ENCODE measurements around the gene DNAH10.

Gene DNAH10

GRCh38 chr12:123752046-123752445 is 10.1 kb upstream of the DNAH10 start:
- Histone ChIP-seq H3K4me1 (no peaks in the 10 kb centered on the region), H3K36me3 (replicated peaks) (peaks cover 49% of the 10 kb centered on the region), H3K4me3 (no peak overlapping the region), H3K9me3 (no peaks in the 10 kb centered on the region; the same call in 1 of the 2 replicates), H3K27me3 (ENCODE audit: low read depth) (no peaks in the 10 kb centered on the region)
- no peak for DNase-seq (ENCODE audit: low spot score in 2 of 2)
- in situ Hi-C loops (cut with MboI; ENCODE audit: low sequenced_read_pairs), result no loop called here

GRCh38 chr12:123754041-123754772 is 7.9 kb upstream of the DNAH10 start:
- in situ Hi-C loops (cut with MboI; ENCODE audit: low sequenced_read_pairs), result no loop called here
- no peak for DNase-seq (ENCODE audit: low spot score in 2 of 2)
- Histone ChIP-seq H3K27me3 (ENCODE audit: low read depth) (no peaks in the 10 kb centered on the region), H3K4me3 (no peak overlapping the region), H3K36me3 (replicated peaks) (peaks cover 44% of the 10 kb centered on the region), H3K4me1 (no peaks in the 10 kb centered on the region), H3K9me3 (no peaks in the 10 kb centered on the region; the same call in 1 of the 2 replicates)

- no peaks in the 10 kb centered on the region for H3K4me1 ChIP-seq
- H3K4me3 ChIP-seq, result no peak overlapping the region
- H3K9me3 ChIP-seq, result no peaks in the 10 kb centered on the region
- DNase-seq (ENCODE audit: low spot score in 2 of 2), result no peak
- peaks cover 25% of the 10 kb centered on the region for H3K36me3 ChIP-seq (replicated peaks)
- no peaks in the 10 kb centered on the region for H3K27me3 ChIP-seq (ENCODE audit: low read depth)
- in situ Hi-C loops (cut with MboI; ENCODE audit: low sequenced_read_pairs), result no loop called here
These were observed 4.5 kb upstream of the DNAH10 start for GRCh38 chr12:123757561-123757960.

- Histone ChIP-seq H3K9me3 (no peaks in the 10 kb centered on the region), H3K27me3 (ENCODE audit: low read depth) (no peaks in the 10 kb centered on the region), H3K4me3 (no peak overlapping the region), H3K4me1 (no peaks in the 10 kb centered on the region), H3K36me3 (replicated peaks) (peaks cover 7% of the 10 kb centered on the region)
- no peak for DNase-seq (ENCODE audit: low spot score in 2 of 2)
- in situ Hi-C loops (cut with MboI; ENCODE audit: low sequenced_read_pairs), result no loop called here
These were observed 1.7 kb upstream of the DNAH10 start for GRCh38 chr12:123760267-123760938.

- Histone ChIP-seq H3K4me3 (no peak overlapping the region), H3K27me3 (ENCODE audit: low read depth) (no peaks in the 10 kb centered on the region), H3K36me3 (replicated peaks) (peaks cover 7% of the 10 kb centered on the region), H3K4me1 (no peaks in the 10 kb centered on the region), H3K9me3 (no peaks in the 10 kb centered on the region)
- DNase-seq (ENCODE audit: low spot score in 2 of 2), result no peak
- in situ Hi-C loops (cut with MboI; ENCODE audit: low sequenced_read_pairs), result no loop called here
These were observed 583 bp downstream of the DNAH10 start for GRCh38 chr12:123762715-123763052.

- in situ Hi-C loops (cut with MboI; ENCODE audit: low sequenced_read_pairs), result no loop called here
- no peak overlapping the region for H3K4me3 ChIP-seq
- H3K36me3 ChIP-seq (replicated peaks), result peaks cover 3% of the 10 kb centered on the region
- no peaks in the 10 kb centered on the region for H3K9me3 ChIP-seq
- DNase-seq (ENCODE audit: low spot score in 2 of 2), result no peak
- H3K4me1 ChIP-seq, result no peaks in the 10 kb centered on the region
- H3K27me3 ChIP-seq (ENCODE audit: low read depth), result no peaks in the 10 kb centered on the region
These were observed 992 bp downstream of the DNAH10 start for GRCh38 chr12:123763093-123763492.

GRCh38 chr12:123764109-123764508 is 2.0 kb downstream of the DNAH10 start:
- Histone ChIP-seq H3K27me3 (ENCODE audit: low read depth) (no peaks in the 10 kb centered on the region), H3K4me1 (no peaks in the 10 kb centered on the region), H3K4me3 (no peak overlapping the region), H3K36me3 (replicated peaks) (no peaks in the 10 kb centered on the region), H3K9me3 (no peaks in the 10 kb centered on the region)
- DNase-seq (ENCODE audit: low spot score in 2 of 2), result no peak
- in situ Hi-C loops (cut with MboI; ENCODE audit: low sequenced_read_pairs), result no loop called here

- DNase-seq (ENCODE audit: low spot score in 2 of 2), result no peak
- H3K27me3 ChIP-seq (ENCODE audit: low read depth), result no peaks in the 10 kb centered on the region
- no peaks in the 10 kb centered on the region for H3K4me1 ChIP-seq
- H3K4me3 ChIP-seq, result no peak overlapping the region
- H3K36me3 ChIP-seq (replicated peaks), result no peaks in the 10 kb centered on the region
- no peaks in the 10 kb centered on the region for H3K9me3 ChIP-seq
- in situ Hi-C loops (cut with MboI; ENCODE audit: low sequenced_read_pairs), result no loop called here
These were observed 3.5 kb downstream of the DNAH10 start for GRCh38 chr12:123765504-123766035.

GRCh38 chr12:123767613-123768012 is 5.5 kb downstream of the DNAH10 start:
- in situ Hi-C loops (cut with MboI; ENCODE audit: low sequenced_read_pairs), result no loop called here
- H3K9me3 ChIP-seq, result no peaks in the 10 kb centered on the region
- H3K4me3 ChIP-seq, result no peak overlapping the region
- no peaks in the 10 kb centered on the region for H3K4me1 ChIP-seq
- no peak for DNase-seq (ENCODE audit: low spot score in 2 of 2)
- H3K36me3 ChIP-seq (replicated peaks), result no peaks in the 10 kb centered on the region
- no peaks in the 10 kb centered on the region for H3K27me3 ChIP-seq (ENCODE audit: low read depth)

GRCh38 chr12:123771261-123771660 is 9.2 kb downstream of the DNAH10 start:
- in situ Hi-C loops (cut with MboI; ENCODE audit: low sequenced_read_pairs), result no loop called here
- Histone ChIP-seq H3K9me3 (no peaks in the 10 kb centered on the region), H3K4me1 (no peaks in the 10 kb centered on the region), H3K4me3 (no peak overlapping the region), H3K27me3 (ENCODE audit: low read depth) (no peaks in the 10 kb centered on the region), H3K36me3 (replicated peaks) (no peaks in the 10 kb centered on the region)
- no peak for DNase-seq (ENCODE audit: low spot score in 2 of 2)

- no peaks in the 10 kb centered on the region for H3K9me3 ChIP-seq
- no peaks in the 10 kb centered on the region for H3K4me1 ChIP-seq
- in situ Hi-C loops (cut with MboI; ENCODE audit: low sequenced_read_pairs), result no loop called here
- no peaks in the 10 kb centered on the region for H3K27me3 ChIP-seq (ENCODE audit: low read depth)
- DNase-seq (ENCODE audit: low spot score in 2 of 2), result no peak
- H3K4me3 ChIP-seq, result no peak overlapping the region
- no peaks in the 10 kb centered on the region for H3K36me3 ChIP-seq (replicated peaks)
These were observed 10.0 kb downstream of the DNAH10 start for GRCh38 chr12:123772074-123772473.

GRCh38 chr12:123773375-123773774 is 11.3 kb downstream of the DNAH10 start:
- Histone ChIP-seq H3K4me3 (no peak overlapping the region), H3K36me3 (replicated peaks) (no peaks in the 10 kb centered on the region), H3K9me3 (no peaks in the 10 kb centered on the region), H3K4me1 (no peaks in the 10 kb centered on the region), H3K27me3 (ENCODE audit: low read depth) (no peaks in the 10 kb centered on the region)
- in situ Hi-C loops (cut with MboI; ENCODE audit: low sequenced_read_pairs), result no loop called here
- no peak for DNase-seq (ENCODE audit: low spot score in 2 of 2)

- in situ Hi-C loops (cut with MboI; ENCODE audit: low sequenced_read_pairs), result no loop called here
- Histone ChIP-seq H3K36me3 (replicated peaks) (no peaks in the 10 kb centered on the region), H3K27me3 (ENCODE audit: low read depth) (no peaks in the 10 kb centered on the region; the same call in 1 of the 2 replicates), H3K4me1 (no peaks in the 10 kb centered on the region), H3K4me3 (no peak overlapping the region), H3K9me3 (no peaks in the 10 kb centered on the region)
- DNase-seq (ENCODE audit: low spot score in 2 of 2), result no peak
These were observed 17.4 kb downstream of the DNAH10 start for GRCh38 chr12:123779551-123779950.

- H3K4me3 ChIP-seq, result no peak overlapping the region
- in situ Hi-C loops (cut with MboI; ENCODE audit: low sequenced_read_pairs), result no loop called here
- H3K27me3 ChIP-seq (ENCODE audit: low read depth), result peaks cover 6% of the 10 kb centered on the region; the same call in 1 of the 2 replicates
- no peaks in the 10 kb centered on the region for H3K36me3 ChIP-seq (replicated peaks)
- DNase-seq (ENCODE audit: low spot score in 2 of 2), result no peak
- H3K4me1 ChIP-seq, result no peaks in the 10 kb centered on the region
- no peaks in the 10 kb centered on the region for H3K9me3 ChIP-seq
These were observed 21.1 kb downstream of the DNAH10 start for GRCh38 chr12:123782997-123783792.

All from HAP-1 (cell line).